Erythroblast (primary cell): ENCODE results near the gene RSPH9.

Experiments
- GATA1 ChIP-seq: IDR thresholded peaks from 2 replicates; pipeline ENCODE4 v1.6.1; 2011; ENCODE audit warnings: low read depth, mild to moderate bottlenecking, control low read depth, low read length, moderate library complexity
- POLR2A ChIP-seq: IDR thresholded peaks from 2 replicates; pipeline ENCODE4 v1.6.1; 2011; ENCODE audit warnings: mild to moderate bottlenecking, low read length

DNA sequence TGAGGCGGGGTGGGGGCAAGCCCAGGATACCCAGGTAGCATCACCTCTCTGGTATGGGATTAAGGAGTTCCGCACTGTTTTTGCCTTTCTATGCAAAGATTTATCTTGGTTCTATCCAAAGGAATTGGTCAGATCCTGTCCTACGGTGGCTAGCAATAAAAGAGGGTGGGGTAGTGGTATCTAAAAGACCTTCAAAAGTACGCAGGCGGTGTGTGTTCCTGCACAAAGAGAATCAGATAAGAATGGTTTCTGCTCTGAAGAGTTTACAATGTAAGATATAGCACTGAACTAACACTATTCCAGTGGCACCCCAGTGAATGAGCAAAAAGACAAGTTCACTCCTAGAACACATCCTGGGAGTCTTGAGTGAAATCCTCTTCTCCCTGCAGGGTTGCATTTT, 36.5 kb downstream of the RSPH9 start:
- no peak for TF ChIP-seq POLR2A
- no peak for TF ChIP-seq GATA1
